HG02610 (cell line): ENCODE data around the gene EHMT2.
"Not testable (repeated sequence)": the region's sequence is repeated elsewhere in the genome, so short reads cannot be mapped to it uniquely, and the experiment has no call there.

Source experiments
- ATAC-seq: cut with Tn5 transposase; IDR thresholded peaks from one replicate; pipeline ENCODE4 v1.9.1; 2021; ENCODE audit warnings: mild to moderate bottlenecking, moderate library complexity; ENCODE audit not compliant: unreplicated experiment

Gene EHMT2

DNA sequence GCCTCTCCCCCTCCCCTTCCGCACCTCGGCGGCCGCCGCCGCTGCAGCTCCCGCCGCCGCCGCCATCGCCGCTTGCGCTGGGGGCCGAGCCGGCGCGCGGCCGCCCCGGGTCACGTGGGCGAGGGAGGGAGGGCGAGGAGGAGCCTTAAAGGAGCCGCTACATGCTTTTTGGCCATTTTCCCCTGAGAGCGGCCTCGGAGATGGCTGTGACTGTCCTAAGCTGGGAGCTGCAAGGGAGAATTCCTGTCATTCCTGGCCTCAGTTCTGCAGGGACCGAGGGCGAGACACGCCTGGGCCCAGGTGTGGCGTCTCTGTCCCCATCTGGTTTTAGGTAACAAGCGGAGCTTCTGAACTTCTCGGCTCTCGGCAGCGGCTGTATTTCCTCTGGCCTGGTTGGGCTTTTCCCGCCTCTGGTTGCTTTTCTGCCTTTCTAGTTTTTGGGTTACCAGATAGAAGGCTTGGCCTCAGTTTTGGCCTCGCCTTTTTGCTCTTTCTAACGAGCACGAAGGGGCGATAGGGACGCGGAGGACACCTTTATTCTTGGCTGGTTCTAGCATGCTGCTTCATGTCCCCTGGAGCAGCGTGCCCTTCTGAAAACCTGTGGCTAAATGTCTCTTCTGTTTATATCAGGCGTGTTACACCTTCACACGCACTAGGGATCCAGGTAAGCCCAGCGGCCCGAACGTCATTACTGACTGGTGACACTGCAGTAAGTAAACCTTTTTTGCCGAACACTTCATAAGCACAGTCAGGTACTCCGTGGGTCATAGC is at the start of gene EHMT2:
Gene EHMT2, minus strand, starts transcription at position 87 of the 771 bp plus-strand sequence. Its CDS starts 21 bp downstream, at position 66.
- peak; percentile 45 for ATAC-seq

DNA sequence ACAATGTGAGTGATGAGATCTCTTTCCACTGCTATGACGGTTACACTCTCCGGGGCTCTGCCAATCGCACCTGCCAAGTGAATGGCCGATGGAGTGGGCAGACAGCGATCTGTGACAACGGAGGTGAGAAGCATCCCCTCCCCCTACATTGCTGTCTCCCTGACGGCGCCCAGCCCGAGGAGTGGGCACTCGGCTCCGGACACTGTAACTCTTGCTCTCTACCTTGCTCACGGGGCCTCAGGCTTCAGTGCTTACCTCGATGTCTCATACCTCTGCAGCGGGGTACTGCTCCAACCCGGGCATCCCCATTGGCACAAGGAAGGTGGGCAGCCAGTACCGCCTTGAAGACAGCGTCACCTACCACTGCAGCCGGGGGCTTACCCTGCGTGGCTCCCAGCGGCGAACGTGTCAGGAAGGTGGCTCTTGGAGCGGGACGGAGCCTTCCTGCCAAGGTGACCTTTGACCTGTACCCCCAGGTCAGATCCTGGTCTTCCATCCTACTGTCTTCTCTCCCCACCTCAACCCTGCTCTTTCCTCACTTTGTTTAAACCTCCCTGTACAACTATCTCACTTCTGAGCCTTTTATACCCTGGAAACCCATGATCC is 49.7 kb upstream of the EHMT2 start:
- ATAC-seq = no peak

DNA sequence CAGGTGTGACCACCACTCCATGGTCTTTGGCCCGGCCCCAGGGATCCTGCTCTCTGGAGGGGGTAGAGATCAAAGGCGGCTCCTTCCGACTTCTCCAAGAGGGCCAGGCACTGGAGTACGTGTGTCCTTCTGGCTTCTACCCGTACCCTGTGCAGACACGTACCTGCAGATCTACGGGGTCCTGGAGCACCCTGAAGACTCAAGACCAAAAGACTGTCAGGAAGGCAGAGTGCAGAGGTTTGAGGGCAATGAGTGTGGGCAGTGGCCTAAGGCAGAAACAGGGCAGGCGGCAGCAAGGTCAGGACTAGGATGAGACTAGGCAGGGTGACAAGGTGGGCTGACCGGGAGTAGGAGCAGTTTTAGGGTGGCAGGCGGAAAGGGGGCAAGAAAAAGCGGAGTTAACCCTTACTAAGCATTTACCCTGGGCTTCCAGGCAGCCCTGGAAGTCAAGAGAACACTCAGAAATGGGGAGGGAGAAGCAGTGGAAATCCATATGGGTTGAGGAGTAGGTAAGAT is 48.9 kb upstream of the EHMT2 start:
- ATAC-seq = no peak

DNA sequence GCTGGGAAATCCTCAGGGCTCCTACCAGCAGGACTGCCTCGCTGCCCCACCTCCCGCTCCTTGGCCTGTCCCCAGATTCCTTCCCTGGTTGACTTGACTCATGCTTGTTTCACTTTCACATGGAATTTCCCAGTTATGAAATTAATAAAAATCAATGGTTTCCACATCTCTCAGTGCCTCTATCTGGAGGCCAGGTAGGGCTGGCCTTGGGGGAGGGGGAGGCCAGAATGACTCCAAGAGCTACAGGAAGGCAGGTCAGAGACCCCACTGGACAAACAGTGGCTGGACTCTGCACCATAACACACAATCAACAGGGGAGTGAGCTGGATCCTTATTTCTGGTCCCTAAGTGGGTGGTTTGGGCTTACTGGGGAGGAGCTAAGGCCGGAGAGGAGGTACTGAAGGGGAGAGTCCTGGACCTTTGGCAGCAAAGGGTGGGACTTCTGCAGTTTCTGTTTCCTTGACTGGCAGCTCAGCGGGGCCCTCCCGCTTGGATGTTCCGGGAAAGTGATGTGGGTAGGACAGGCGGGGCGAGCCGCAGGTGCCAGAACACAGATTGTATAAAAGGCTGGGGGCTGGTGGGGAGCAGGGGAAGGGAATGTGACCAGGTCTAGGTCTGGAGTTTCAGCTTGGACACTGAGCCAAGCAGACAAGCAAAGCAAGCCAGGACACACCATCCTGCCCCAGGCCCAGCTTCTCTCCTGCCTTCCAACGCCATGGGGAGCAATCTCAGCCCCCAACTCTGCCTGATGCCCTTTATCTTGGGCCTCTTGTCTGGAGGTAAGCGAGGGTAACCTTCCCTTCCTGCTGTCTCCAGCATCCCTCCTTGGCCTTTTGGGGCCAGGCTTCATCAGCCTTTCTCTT is 48.2 kb upstream of the EHMT2 start, which contains the start of gene CFB:
Gene CFB, plus strand, starts transcription at position 589 of the 863 bp plus-strand sequence. Its CDS starts 127 bp downstream, at position 716.
- no peak for ATAC-seq

DNA sequence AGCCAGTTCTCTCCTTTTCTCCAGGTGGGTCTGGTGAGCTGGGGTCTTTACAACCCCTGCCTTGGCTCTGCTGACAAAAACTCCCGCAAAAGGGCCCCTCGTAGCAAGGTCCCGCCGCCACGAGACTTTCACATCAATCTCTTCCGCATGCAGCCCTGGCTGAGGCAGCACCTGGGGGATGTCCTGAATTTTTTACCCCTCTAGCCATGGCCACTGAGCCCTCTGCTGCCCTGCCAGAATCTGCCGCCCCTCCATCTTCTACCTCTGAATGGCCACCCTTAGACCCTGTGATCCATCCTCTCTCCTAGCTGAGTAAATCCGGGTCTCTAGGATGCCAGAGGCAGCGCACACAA is 47.6 kb upstream of the EHMT2 start:
- ATAC-seq = no peak

DNA sequence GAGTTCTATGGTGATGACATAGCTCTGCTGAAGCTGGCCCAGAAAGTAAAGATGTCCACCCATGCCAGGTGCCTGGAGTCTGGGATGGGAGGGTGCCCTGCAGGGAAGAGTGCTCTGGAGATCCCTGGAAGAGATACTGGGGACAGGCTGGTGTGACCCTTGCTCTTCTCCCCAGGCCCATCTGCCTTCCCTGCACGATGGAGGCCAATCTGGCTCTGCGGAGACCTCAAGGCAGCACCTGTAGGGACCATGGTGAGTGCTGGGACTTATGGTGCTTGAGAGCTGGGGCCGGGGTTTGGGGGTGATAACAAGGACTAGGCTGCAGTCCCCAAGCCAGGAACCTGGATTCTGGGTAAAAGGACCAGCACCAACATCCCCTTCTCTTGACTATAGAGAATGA is 46.2 kb upstream of the EHMT2 start:
- no peak for ATAC-seq

DNA sequence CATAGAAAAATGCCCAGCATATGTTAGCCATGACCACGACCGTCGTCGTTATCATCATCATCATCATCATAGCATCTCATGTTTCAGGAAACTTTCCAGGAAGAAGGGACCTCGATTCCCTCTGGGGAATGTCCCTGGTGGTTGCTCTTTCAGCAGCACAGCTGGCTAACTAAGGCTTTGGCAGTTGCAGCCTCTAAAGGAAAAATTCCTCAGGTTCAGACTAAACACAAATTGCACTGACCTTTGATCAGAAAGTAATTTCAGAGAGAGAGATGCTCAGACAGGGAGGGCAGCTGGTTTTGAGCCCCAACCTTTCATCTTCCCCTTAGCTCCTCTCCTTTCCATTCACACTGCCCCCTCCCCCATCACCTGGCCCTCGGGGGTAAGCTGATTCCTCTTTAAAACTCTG is 42.8 kb upstream of the EHMT2 start:
- no peak for ATAC-seq

DNA sequence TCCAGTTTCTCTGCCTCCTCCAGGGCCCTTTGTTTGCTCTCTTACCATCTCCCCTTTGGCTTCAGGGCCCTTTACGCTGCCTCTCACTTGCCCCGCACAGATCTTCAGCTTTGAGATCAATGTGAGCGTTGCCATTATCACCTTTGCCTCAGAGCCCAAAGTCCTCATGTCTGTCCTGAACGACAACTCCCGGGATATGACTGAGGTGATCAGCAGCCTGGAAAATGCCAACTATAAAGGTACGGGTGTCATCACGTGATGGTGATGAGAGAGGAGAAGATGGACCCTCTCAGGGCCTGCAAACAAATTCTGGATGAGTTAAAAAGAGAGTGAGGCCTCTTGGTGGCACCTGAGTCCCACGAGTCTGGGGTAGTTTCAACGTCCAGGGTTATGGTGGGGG is 38.3 kb upstream of the EHMT2 start:
- ATAC-seq = no peak

DNA sequence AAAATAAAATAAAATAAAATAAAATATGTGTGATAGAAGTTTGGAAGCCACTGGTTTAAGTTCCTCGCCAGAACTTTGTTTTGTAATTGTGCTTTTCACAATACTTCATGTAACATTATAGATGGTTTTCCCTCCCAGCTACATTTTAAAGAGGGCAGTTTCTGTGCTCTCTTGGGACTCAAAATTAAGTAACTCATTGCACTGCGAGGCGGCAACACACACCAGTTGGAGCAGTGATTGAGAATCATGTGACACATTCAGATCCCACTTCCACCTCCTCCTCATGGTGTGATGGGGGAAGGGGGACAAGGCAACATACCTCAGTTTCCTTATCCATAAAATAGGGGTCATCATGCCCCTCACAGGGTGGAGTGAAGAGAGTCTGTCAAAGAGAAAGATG is 37.5 kb upstream of the EHMT2 start:
- no peak for ATAC-seq

DNA sequence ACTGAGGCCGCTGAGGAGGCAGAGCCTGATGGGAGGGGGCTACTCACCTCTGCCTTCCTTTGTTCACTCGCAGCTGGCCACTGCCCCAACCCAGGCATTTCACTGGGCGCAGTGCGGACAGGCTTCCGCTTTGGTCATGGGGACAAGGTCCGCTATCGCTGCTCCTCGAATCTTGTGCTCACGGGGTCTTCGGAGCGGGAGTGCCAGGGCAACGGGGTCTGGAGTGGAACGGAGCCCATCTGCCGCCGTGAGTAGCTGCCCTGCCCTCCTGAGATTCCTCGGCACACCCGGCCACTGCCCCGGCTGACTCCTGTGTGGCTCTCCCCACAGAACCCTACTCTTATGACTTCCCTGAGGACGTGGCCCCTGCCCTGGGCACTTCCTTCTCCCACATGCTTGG is 36.0 kb upstream of the EHMT2 start:
- no peak for ATAC-seq

DNA sequence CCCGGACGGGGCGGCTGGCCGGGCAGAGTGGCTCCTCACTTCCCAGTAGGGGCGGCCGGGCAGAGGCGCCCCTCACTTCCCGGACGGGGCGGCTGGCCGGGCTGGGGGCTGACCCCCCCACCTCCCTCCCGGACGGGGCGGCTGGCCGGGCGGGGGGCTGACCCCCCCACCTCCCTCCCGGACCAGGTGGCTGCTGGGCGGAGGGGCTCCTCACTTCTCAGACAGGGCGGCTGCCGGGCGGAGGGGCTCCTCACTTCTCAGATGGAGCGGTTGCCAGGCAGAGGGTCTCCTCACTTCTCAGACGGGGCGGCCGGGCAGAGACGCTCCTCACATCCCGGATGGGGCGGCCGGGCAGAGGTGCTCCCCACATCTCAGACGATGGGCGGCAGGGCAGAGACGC is 34.6 kb upstream of the EHMT2 start:
- not testable (repeated sequence) for ATAC-seq

DNA sequence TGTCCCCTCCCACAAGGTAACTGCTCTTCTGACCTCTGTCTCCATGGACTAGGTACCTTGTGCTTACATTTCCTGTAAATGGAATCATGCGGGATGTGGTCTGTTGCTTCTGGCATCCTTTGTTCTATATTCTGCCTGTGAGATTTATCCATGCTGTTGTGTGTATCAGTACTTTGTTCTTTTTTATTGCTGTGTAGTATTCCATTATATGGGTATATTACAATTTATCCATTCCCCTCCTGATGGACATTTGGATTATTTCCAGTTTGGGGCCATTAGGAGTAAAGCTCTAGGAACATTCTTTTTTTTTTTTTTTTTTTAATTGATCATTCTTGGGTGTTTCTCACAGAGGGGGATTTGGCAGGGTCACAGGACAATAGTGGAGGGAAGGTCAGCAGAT is 33.5 kb upstream of the EHMT2 start:
- ATAC-seq = no peak

DNA sequence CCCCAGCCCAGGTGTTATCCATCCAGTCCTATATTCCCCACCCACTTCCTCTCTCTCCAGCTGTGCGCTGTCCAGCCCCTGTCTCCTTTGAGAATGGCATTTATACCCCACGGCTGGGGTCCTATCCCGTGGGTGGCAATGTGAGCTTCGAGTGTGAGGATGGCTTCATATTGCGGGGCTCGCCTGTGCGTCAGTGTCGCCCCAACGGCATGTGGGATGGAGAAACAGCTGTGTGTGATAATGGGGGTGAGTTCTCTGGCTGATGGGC is 31.1 kb upstream of the EHMT2 start:
- no peak for ATAC-seq

DNA sequence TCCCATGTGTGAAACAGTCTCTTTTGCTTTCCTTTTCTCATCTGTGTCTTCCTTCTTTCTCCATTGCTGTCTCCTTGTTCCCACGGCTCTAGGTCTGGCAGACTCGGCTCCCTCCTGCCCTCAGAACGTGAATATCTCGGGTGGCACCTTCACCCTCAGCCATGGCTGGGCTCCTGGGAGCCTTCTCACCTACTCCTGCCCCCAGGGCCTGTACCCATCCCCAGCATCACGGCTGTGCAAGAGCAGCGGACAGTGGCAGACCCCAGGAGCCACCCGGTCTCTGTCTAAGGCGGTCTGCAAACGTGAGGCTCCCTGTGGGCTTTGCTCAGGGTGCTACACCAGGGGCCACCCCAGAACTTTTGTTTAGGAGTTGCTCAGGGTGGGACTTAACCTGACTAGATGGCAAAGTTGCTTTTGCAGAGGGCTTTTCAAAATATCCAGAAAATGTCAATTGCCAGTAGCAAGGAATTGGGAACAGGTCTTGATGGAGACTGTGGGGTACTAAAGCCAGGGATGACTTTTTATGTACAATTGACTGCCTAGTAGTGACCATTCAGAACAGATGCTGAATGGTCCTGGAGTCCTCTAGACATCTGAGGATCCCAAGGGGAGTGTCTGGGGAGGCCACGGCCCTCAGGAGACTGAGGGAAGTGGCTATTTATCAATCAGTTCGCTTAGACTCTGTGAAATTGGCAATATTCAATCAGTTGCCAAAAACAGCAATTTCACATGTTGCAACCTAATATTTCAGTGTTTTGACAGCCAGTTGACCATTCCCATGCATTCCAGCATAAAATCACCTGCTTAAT is 30.6 kb upstream of the EHMT2 start:
- ATAC-seq = no peak

DNA sequence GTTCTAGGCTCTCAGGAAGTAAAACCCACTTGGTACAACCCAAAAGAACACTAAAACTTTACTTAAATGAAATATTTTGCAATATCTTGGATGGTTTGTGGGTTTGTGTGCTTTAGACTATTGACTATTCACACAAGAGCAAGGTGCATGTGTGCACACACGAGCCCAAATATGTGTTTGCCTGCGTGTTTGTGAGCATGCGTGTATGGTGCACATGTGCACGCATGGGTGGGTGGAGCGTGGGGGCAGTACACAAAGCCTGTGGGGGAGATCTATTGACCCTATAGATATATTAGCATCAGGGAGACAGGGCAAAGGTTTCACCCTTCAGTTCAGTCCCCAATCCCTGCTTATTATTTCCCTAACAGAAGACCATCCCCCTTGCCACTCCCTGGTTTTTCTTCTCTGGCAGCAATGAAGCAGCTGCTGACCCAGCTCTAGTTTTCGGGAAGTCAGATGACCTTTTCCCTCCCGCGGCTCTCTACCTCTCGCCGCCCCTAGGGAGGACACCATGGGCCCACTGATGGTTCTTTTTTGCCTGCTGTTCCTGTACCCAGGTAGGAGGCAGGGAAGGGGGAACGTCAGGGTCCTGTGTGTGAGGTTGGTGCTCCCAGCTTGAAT is 29.9 kb upstream of the EHMT2 start, which contains the start of gene C2:
Gene C2, plus strand, starts transcription at position 476 of the 621 bp plus-strand sequence. Its CDS starts 36 bp downstream, at position 512.
- no peak for ATAC-seq

DNA sequence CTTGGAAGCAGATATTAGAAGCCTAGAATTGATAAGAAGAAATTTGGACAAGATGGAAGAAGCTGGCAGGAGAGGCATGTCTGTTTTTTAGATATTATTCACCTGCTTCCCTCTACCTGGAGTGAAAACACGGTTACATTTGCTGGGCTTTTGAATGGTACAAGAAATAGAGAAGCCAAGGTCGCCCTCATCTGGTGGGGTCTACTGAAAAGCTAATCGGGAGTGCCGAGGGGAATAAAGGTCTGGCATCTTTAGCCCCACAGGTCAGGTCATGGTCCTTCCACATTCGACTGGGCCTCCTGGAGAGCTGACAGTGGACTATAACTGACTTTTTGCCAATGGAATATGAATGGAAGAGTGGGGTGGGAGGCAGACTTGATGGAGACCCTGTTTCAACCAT is 25.4 kb upstream of the EHMT2 start:
- no peak for ATAC-seq

DNA sequence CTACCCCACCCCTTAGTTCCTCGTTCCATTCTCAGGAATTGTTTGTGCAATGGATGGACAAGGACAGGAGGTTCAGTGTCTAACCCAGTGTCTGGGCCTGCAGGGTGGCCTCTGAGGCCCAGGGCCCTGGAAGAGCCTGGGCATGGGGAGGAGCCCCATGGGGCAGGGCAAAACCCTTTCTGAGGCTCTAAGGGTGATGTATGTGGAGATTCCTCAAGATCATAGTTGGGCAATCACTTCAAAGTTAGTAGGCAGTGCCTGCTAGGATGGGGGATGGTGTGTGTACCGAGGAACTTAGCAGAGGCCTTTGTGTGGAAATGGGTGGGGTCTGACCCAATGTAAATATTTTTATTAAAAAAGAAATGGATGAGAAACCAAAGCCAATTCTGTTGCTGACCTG is 23.3 kb upstream of the EHMT2 start:
- ATAC-seq = no peak

DNA sequence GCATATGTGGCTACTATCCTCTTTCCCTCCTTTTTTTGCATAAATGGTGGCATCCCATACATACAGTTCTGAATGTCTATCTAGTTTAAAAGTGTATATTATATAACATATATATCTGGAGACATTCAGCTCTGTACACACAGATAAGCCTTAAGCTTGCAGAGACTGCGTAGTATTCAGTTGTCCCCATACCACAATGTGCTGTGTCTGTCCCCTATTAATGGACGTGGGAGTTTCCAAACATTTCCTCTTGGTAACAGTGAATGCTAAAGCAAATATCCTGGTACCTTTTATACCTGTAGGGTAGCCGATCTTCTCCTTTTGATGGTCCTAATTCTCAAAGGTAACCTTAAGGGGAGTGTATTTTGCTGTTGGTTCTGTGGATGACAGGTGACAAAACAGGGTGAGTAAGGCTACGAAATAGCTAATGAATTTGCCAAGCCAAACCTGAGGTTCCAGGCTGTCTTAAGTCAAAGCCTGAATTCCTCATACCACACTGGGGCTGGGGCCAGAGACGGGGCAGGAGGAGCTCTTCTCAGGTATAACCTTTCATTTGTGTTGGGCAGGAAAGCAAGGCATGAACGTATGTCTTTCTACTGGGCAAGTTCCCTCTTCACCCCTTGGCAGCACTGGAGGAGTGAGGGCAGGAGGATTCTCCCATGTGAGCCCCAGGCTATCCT is 22.3 kb upstream of the EHMT2 start:
- no peak for ATAC-seq

DNA sequence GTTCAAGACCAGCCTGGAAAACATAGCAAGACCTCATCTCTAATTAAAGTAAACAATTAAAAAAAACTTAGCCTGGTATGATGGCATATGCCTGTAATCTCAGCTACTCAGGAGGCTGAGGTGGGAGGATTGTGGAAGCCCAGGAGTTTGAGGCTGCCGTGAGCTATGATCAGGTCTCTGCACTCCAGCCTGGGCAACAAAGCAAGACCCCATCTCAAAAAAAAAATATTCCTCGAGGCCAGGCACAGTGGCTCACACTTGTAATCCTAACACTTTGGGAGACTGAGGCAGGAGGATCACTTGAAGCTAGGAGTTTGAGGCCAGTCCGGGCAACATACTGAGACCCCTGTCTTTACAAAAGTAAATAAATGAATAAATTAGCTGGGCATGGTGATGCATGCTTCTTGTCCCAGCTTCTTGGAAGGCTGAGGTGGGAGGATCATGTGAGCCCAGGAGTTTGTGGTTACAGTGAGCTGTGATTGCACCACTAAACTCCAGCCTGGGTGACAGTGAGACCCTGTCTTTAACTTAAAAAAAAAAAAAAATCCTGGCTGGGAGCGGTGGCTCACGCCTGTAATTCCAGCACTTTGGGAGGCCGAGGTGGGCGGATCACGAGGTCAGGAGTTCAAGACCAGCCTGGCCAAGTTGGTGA is 20.7 kb upstream of the EHMT2 start:
- ATAC-seq = no peak
